HCT116 (cell line): ENCODE results near the gene WFDC1. TPM values are rescaled to one million over a fixed set of nuclear protein-coding genes. Genes with fewer than 3 reads are reported as not detected.

Experiments
- ATAC-seq: fragments of 200-7000 bp; cut with Tn5 transposase; 2 replicates; pipeline ENCODE4 v1.9.1; 2020; ENCODE audit warnings: mild to moderate bottlenecking, moderate library complexity
- BruUV-seq: library from RNA; stranded (reverse); fragments of 400-500 nt; replicated peaks from 2 replicates; lab custom pipeline; 2021; lab: Mats Ljungman, UMichigan
- CTCF ChIA-PET: fragments of 300-600 bp; sonication (Branson Sonifier 250); formaldehyde crosslinking; loops from one replicate; lab custom pipeline; 2021; ENCODE audit warnings: antibody characterized with exemption; lab: Charles Lee
- POLR2A ChIA-PET: fragments of 300-600, 350-600 bp; sonication (Branson Sonifier 250); formaldehyde crosslinking; loops from one replicate; lab custom pipeline; 2021; ENCODE audit warnings: antibody characterized with exemption; lab: Charles Lee
- RAD21 ChIA-PET, 2 experiments: fragments of 300-600 bp; sonication (Branson Sonifier 250); formaldehyde crosslinking; loops; one replicate each; lab custom pipeline; 2023; ENCODE audit warnings: low total read pairs in 2 of 2; ENCODE audit not compliant: uncharacterized antibody in 2 of 2, unreplicated experiment in 2 of 2, low non-redundant PET in 1 of 2; lab: Charles Lee
- DNase-seq: peaks from one replicate; pipeline ENCODE4 v3.0.0-alpha.2; 2010; ENCODE audit warnings: low read depth, low spot score
- H2AFZ ChIP-seq: fragments of 200-600 bp; shearing (Covaris generic), sonication (generic); 2 replicates; pipeline ENCODE4 v1.6.1; 2017; ENCODE audit warnings: low read depth, mixed run types, mixed read lengths, antibody characterized with exemption, low read length; ENCODE audit not compliant: poor library complexity, severe bottlenecking
- H3K27ac ChIP-seq: 2 replicates; pipeline ENCODE4 v1.5.1; 2012; ENCODE audit warnings: low read depth, low read length
- H3K27me3 ChIP-seq: fragments of 200-600 bp; sonication (generic); 2 replicates; pipeline ENCODE4 v1.6.1; 2016; ENCODE audit warnings: mixed run types, low read length, mixed read lengths; ENCODE audit not compliant: insufficient read depth
- H3K36me3 ChIP-seq, 2 experiments: fragments of 200-500 bp in 1 of 2; fragments of 200-600 bp in 1 of 2; sonication (Bioruptor generic) in 1 of 2; sonication (generic) in 1 of 2; 2 replicates each; pipeline versions ENCODE4 v1.5.1 to v1.6.1; 2014 to 2016; ENCODE audit warnings: low read length in 2 of 2, inconsistent platforms in 1 of 2, mixed read lengths in 1 of 2, mixed run types in 1 of 2; ENCODE audit not compliant: insufficient read depth in 2 of 2, control insufficient read depth in 1 of 2
- H3K4me1 ChIP-seq, 2 experiments: fragments of 200-600 bp in 1 of 2; sonication (generic) in 1 of 2; 2 replicates each; pipeline versions ENCODE4 v1.5.1 to v1.6.1; 2012 to 2017; ENCODE audit warnings: low read length in 2 of 2, inconsistent platforms in 1 of 2, mild to moderate bottlenecking in 1 of 2, mixed read lengths in 1 of 2, mixed run types in 1 of 2, moderate library complexity in 1 of 2; ENCODE audit not compliant: insufficient read depth in 2 of 2, control insufficient read depth in 1 of 2
- H3K4me2 ChIP-seq: fragments of 200-600 bp; sonication (generic); 2 replicates; pipeline ENCODE4 v1.6.1; 2017; ENCODE audit warnings: mixed run types, low read length, mixed read lengths
- H3K4me3 ChIP-seq, 2 experiments: fragments of 200-600 bp in 1 of 2; sonication (generic) in 1 of 2; replicated peaks in 1 of 2; 2 replicates each; pipeline ENCODE4 v1.5.1; 2011 to 2016; ENCODE audit warnings: low read length in 2 of 2, control low read depth in 1 of 2, low read depth in 1 of 2, mild to moderate bottlenecking in 1 of 2, mixed read lengths in 1 of 2, mixed run types in 1 of 2
- H3K79me2 ChIP-seq: fragments of 200-600 bp; sonication (generic); 2 replicates; pipeline ENCODE4 v1.6.1; 2017; ENCODE audit warnings: mild to moderate bottlenecking, mixed run types, low read length, moderate library complexity, mixed read lengths; ENCODE audit not compliant: insufficient read depth
- H3K9ac ChIP-seq: fragments of 200-600 bp; sonication (generic); 2 replicates; pipeline ENCODE4 v1.6.1; 2016; ENCODE audit warnings: low read length, mixed read lengths
- H3K9me2 ChIP-seq: fragments of 200-600 bp; sonication (generic), shearing (Covaris generic); 2 replicates; pipeline ENCODE4 v1.6.1; 2017; ENCODE audit warnings: mixed run types, mild to moderate bottlenecking, moderate library complexity; ENCODE audit not compliant: insufficient read depth
- H3K9me3 ChIP-seq, 2 experiments: fragments of 200-500 bp in 1 of 2; fragments of 200-600 bp in 1 of 2; sonication (Bioruptor generic) in 1 of 2; sonication (generic) in 1 of 2; 2 replicates each; pipeline ENCODE4 v1.6.1; 2014 to 2017; ENCODE audit warnings: low read length in 2 of 2, mixed read lengths in 2 of 2, inconsistent platforms in 1 of 2, low read depth in 1 of 2, mild to moderate bottlenecking in 1 of 2, mixed run types in 1 of 2, moderate library complexity in 1 of 2; ENCODE audit not compliant: control insufficient read depth in 1 of 2, insufficient read depth in 1 of 2
- H4K20me1 ChIP-seq: fragments of 200-600 bp; sonication (generic), shearing (Covaris generic); 2 replicates; pipeline ENCODE4 v1.6.1; 2017; ENCODE audit warnings: mixed run types, mild to moderate bottlenecking, moderate library complexity; ENCODE audit not compliant: insufficient read depth
- CBX3 ChIP-seq: IDR thresholded peaks from 2 replicates; pipeline ENCODE4 v1.6.1; 2012; ENCODE audit warnings: low read depth
- CEBPB ChIP-seq: IDR thresholded peaks from 2 replicates; pipeline ENCODE4 v1.6.1; 2012; ENCODE audit warnings: low read depth
- EGR1 ChIP-seq: IDR thresholded peaks from 2 replicates; pipeline ENCODE4 v1.6.1; 2012; ENCODE audit warnings: low read depth
- ELF1 ChIP-seq: IDR thresholded peaks from 2 replicates; pipeline ENCODE4 v1.6.1; 2012; ENCODE audit warnings: low read depth, borderline replicate concordance
- EZH2 ChIP-seq: fragments of 200-600 bp; sonication (generic); IDR thresholded peaks from 2 replicates; pipeline ENCODE4 v1.6.1; 2017; ENCODE audit warnings: antibody characterized with exemption, mixed run types
- EZH2phosphoT487 ChIP-seq: fragments of 200-600 bp; IDR thresholded peaks from 2 replicates; pipeline ENCODE4 v1.6.1; 2018; ENCODE audit warnings: antibody characterized with exemption, borderline replicate concordance
- FOSL1 ChIP-seq: IDR thresholded peaks from 2 replicates; pipeline ENCODE4 v1.6.1; 2012; ENCODE audit warnings: low read depth
- JUND ChIP-seq: IDR thresholded peaks from 2 replicates; pipeline ENCODE4 v1.6.1; 2012
- MAX ChIP-seq: IDR thresholded peaks from 2 replicates; pipeline ENCODE4 v1.6.1; 2012
- RAD21 ChIP-seq: IDR thresholded peaks from 2 replicates; pipeline ENCODE4 v1.6.1; 2012; ENCODE audit warnings: low read depth, mild to moderate bottlenecking
- REST ChIP-seq: IDR thresholded peaks from 2 replicates; pipeline ENCODE4 v1.6.1; 2012; ENCODE audit warnings: low read depth
- SIN3A ChIP-seq: IDR thresholded peaks from 2 replicates; pipeline ENCODE4 v1.6.1; 2012; ENCODE audit warnings: low read depth
- SP1 ChIP-seq: IDR thresholded peaks from 2 replicates; pipeline ENCODE4 v1.6.1; 2012; ENCODE audit warnings: low read depth
- SRF ChIP-seq: IDR thresholded peaks from 2 replicates; pipeline ENCODE4 v1.6.1; 2012; ENCODE audit warnings: low read depth
- TCF7L2 ChIP-seq: IDR thresholded peaks from 2 replicates; pipeline ENCODE4 v1.7.0; 2011; ENCODE audit warnings: borderline replicate concordance, inconsistent platforms; ENCODE audit not compliant: insufficient read depth, insufficient read length; ENCODE audit errors: extremely low read depth
- YY1 ChIP-seq: IDR thresholded peaks from 2 replicates; pipeline ENCODE4 v1.6.1; 2011; ENCODE audit warnings: low read length, low read depth, moderate library complexity, mild to moderate bottlenecking; ENCODE audit not compliant: insufficient replicate concordance; ENCODE audit errors: extremely low read depth
- ZFX ChIP-seq: fragments of 450-650 bp; IDR thresholded peaks from 2 replicates; pipeline ENCODE4 v1.6.1; 2017
- ZNF274 ChIP-seq: fragments of 200-500 bp; sonication (Bioruptor generic); IDR thresholded peaks from 2 replicates; pipeline ENCODE4 v1.6.1; 2014; ENCODE audit warnings: mild to moderate bottlenecking, low read depth, low read length, inconsistent platforms
- intact Hi-C: fragments of 100-400 bp; cut with micrococcal nuclease; formaldehyde crosslinking; loops from 2 replicates; pipeline ENCODE4 v1.10.0; 2022
- total RNA-seq: library from RNA; stranded (reverse); gene quantifications from one replicate; pipeline ENCODE4 v1.2.1, GENCODE V29; 2021; ENCODE audit not compliant: unreplicated experiment
- TF ChIP-seq, protein P1 (sequence below): IDR thresholded peaks from 2 replicates; pipeline ENCODE4 v1.6.1; 2011; ENCODE audit warnings: mild to moderate bottlenecking, low read length, moderate library complexity; ENCODE audit not compliant: insufficient replicate concordance; ENCODE audit errors: extremely low read depth
- TF ChIP-seq, protein P2 (sequence below), 3 experiments: fragments of 200-600 bp in 1 of 3; sonication (generic) in 1 of 3; IDR thresholded peaks in 2 of 3; conservative IDR thresholded peaks in 1 of 3; 2 replicates each; pipeline ENCODE4 v1.5.1; 2012 to 2017; ENCODE audit warnings: low read depth in 2 of 3, low read length in 2 of 3, antibody characterized with exemption in 1 of 3, borderline replicate concordance in 1 of 3, control low read depth in 1 of 3, mild to moderate bottlenecking in 1 of 3, mixed read lengths in 1 of 3, mixed run types in 1 of 3, moderate library complexity in 1 of 3; ENCODE audit not compliant: insufficient read depth in 1 of 3

The WFDC1 gene
- total RNA-seq, 1 experiment from 2014 or later = 0.42 TPM

GRCh38 chr16:84379008-84379708 lies 84.5 kb downstream of the WFDC1 start:
- Histone ChIP-seq H2AFZ (no peak overlapping the region), H3K9me3 (no peaks in the 10 kb centered on the region), H3K27ac (no peak overlapping the region), H3K9me2 (no peaks in the 10 kb centered on the region), H3K4me2 (no peak overlapping the region), H3K4me1 (peaks cover 8 to 11% of the 10 kb centered on the region in 2 experiments; a peak in 3 of 4 replicates), H3K4me3 (no peak overlapping the region), H3K36me3 (no peaks in the 10 kb centered on the region), H3K79me2 (no peaks in the 10 kb centered on the region), H3K27me3 (no peaks in the 10 kb centered on the region), H4K20me1 (no peaks in the 10 kb centered on the region), H3K9ac (no peak overlapping the region)
- no peak for ATAC-seq
- BruUV-seq = no TSS peak
- CTCF ChIA-PET = no interaction called here
- intact Hi-C loops = no loop called here
- DNase-seq = no peak
- TF ChIP-seq SP1 (no peak), ZNF274 (no peak), RAD21 (no peak), FOSL1 (no peak), MAX (no peak), ELF1 (no peak), REST (no peak), SRF (no peak), EZH2phosphoT487 (no peak), EGR1 (no peak), JUND (no peak), CEBPB (no peak), SIN3A (no peak), ZFX (no peak), EZH2 (no peak), TCF7L2 (no peak), YY1 (no peak), CBX3 (no peak)
- TF ChIP-seq, protein P1, sequence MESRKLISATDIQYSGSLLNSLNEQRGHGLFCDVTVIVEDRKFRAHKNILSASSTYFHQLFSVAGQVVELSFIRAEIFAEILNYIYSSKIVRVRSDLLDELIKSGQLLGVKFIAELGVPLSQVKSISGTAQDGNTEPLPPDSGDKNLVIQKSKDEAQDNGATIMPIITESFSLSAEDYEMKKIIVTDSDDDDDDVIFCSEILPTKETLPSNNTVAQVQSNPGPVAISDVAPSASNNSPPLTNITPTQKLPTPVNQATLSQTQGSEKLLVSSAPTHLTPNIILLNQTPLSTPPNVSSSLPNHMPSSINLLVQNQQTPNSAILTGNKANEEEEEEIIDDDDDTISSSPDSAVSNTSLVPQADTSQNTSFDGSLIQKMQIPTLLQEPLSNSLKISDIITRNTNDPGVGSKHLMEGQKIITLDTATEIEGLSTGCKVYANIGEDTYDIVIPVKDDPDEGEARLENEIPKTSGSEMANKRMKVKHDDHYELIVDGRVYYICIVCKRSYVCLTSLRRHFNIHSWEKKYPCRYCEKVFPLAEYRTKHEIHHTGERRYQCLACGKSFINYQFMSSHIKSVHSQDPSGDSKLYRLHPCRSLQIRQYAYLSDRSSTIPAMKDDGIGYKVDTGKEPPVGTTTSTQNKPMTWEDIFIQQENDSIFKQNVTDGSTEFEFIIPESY = no peak
- TF ChIP-seq, protein P2, sequence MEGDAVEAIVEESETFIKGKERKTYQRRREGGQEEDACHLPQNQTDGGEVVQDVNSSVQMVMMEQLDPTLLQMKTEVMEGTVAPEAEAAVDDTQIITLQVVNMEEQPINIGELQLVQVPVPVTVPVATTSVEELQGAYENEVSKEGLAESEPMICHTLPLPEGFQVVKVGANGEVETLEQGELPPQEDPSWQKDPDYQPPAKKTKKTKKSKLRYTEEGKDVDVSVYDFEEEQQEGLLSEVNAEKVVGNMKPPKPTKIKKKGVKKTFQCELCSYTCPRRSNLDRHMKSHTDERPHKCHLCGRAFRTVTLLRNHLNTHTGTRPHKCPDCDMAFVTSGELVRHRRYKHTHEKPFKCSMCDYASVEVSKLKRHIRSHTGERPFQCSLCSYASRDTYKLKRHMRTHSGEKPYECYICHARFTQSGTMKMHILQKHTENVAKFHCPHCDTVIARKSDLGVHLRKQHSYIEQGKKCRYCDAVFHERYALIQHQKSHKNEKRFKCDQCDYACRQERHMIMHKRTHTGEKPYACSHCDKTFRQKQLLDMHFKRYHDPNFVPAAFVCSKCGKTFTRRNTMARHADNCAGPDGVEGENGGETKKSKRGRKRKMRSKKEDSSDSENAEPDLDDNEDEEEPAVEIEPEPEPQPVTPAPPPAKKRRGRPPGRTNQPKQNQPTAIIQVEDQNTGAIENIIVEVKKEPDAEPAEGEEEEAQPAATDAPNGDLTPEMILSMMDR (IDR thresholded peaks at IDR 0.05 in 2 of 3, conservative IDR thresholded peaks at IDR 0.05 in 1 of 3; ENCODE audit: borderline replicate concordance in 1 of 3, insufficient read depth in 1 of 3, low read depth in 2 of 3, low read length in 2 of 3) = no peak
- RAD21 ChIA-PET = no interaction called here
- POLR2A ChIA-PET = no interaction called here
